HepG2 (cell line): Measurements from ENCODE around the gene CPAMD8. TPM values are rescaled to one million over a fixed set of nuclear protein-coding genes. Genes with fewer than 3 reads are reported as not detected.
"Not testable (repeated sequence)": the region's sequence is repeated elsewhere in the genome, so short reads cannot be mapped to it uniquely, and the experiment has no call there.

ENCODE experiments used
- ATAC-seq: fragments of 200-7000 bp; cut with Tn5 transposase; 3 replicates; pipeline ENCODE4 v1.9.1; 2020; ENCODE audit warnings: mild to moderate bottlenecking, moderate library complexity
- BruUV-seq: library from RNA; stranded (reverse); fragments of 400-500 nt; replicated peaks from 2 replicates; lab custom pipeline; 2021; lab: Mats Ljungman, UMichigan
- CTCF ChIA-PET: fragments of 300-600 bp; formaldehyde crosslinking; extraction: SDS; loops from one replicate; lab custom pipeline; 2021; ENCODE audit warnings: low total read pairs, inconsistent platforms, low intra/inter-chr PET ratio; lab: Yijun Ruan, JAX
- POLR2A ChIA-PET: fragments of 350-600 bp; sonication (Branson Sonifier 250); formaldehyde crosslinking; loops from one replicate; lab custom pipeline; 2020; ENCODE audit warnings: antibody characterized with exemption, inconsistent platforms; lab: Yijun Ruan, JAX
- DNase-seq: peaks from one replicate; pipeline ENCODE4 v3.0.0-alpha.2; 2015; ENCODE audit warnings: low spot score
- FAIRE-seq: peaks from 3 replicates; lab custom pipeline; 2011; peaks lifted over from hg19 to GRCh38; lab: Jason Lieb, UNC
- H2AFZ ChIP-seq: one replicate; pipeline ENCODE4 v1.6.1; 2011; ENCODE audit warnings: low read length, inconsistent platforms
- H3K27ac ChIP-seq: fragments of 300-600 bp; 3 replicates; pipeline ENCODE4 v1.8.0; 2011; ENCODE audit warnings: mixed run types, mild to moderate bottlenecking, mixed read lengths, low read length, inconsistent platforms; ENCODE audit not compliant: insufficient read depth; ENCODE audit errors: extremely low read length
- H3K27me3 ChIP-seq, 2 experiments: fragments of 200-600 bp in 1 of 2; 2 replicates in 1 of 2; 3 replicates in 1 of 2; pipeline versions ENCODE4 v1.6.0 to v1.8.0; 2011; ENCODE audit warnings: low read length in 2 of 2, mild to moderate bottlenecking in 2 of 2, moderate library complexity in 2 of 2, inconsistent platforms in 1 of 2; ENCODE audit not compliant: insufficient read depth in 2 of 2, control insufficient read depth in 1 of 2
- H3K36me3 ChIP-seq, 2 experiments: fragments of 200-600 bp in 1 of 2; replicated peaks in 1 of 2; 2 replicates in 1 of 2; 3 replicates in 1 of 2; pipeline versions ENCODE4 v1.5.1 to v1.8.0; 2011; ENCODE audit warnings: low read length in 2 of 2, inconsistent platforms in 1 of 2; ENCODE audit not compliant: insufficient read depth in 2 of 2, control insufficient read depth in 1 of 2
- H3K4me1 ChIP-seq: 2 replicates; pipeline ENCODE4 v1.5.1; 2012; ENCODE audit warnings: low read length, inconsistent platforms; ENCODE audit not compliant: insufficient read depth
- H3K4me2 ChIP-seq: 2 replicates; pipeline ENCODE4 v1.6.0; 2011; ENCODE audit warnings: low read depth, low read length, inconsistent platforms
- H3K4me3 ChIP-seq, 3 experiments: fragments of 200-600 bp in 1 of 3; sonication (generic), shearing (Covaris generic) in 1 of 3; replicated peaks in 1 of 3; 2 replicates each; pipeline ENCODE4 v1.5.1; 2011 to 2016; ENCODE audit warnings: low read length in 3 of 3, inconsistent platforms in 2 of 3, low read depth in 2 of 3, mild to moderate bottlenecking in 2 of 3, control low read depth in 1 of 3, mixed read lengths in 1 of 3; ENCODE audit not compliant: insufficient read depth in 1 of 3
- H3K79me2 ChIP-seq: one replicate; pipeline ENCODE4 v1.6.1; 2011; ENCODE audit warnings: low read length, inconsistent platforms; ENCODE audit not compliant: insufficient read depth
- H3K9ac ChIP-seq: 2 replicates; pipeline ENCODE4 v1.6.0; 2011; ENCODE audit warnings: mild to moderate bottlenecking, low read depth, low read length, inconsistent platforms; ENCODE audit not compliant: insufficient read depth
- H3K9me3 ChIP-seq: 2 replicates; pipeline ENCODE4 v1.5.1; 2012; ENCODE audit warnings: mild to moderate bottlenecking, low read length
- H4K20me1 ChIP-seq: 2 replicates; pipeline ENCODE4 v1.6.0; 2011; ENCODE audit warnings: inconsistent platforms, mild to moderate bottlenecking, low read length, moderate library complexity; ENCODE audit not compliant: insufficient read depth
- AGO2 ChIP-seq: fragments of 200-400 bp; formaldehyde crosslinking; optimal IDR thresholded peaks from 2 replicates; pipeline ENCODE3; 2017; ENCODE audit warnings: mild to moderate bottlenecking, low read depth, low read length, moderate library complexity
- ZNF331 ChIP-seq: sonication (generic); formaldehyde crosslinking; IDR thresholded peaks from 2 replicates; pipeline ENCODE4 v1.4.0; 2020; ENCODE audit warnings: missing genetic modification reagents
- ZNF816 ChIP-seq: sonication (generic); formaldehyde crosslinking; IDR thresholded peaks from 2 replicates; pipeline ENCODE4 v1.8.0; 2022; ENCODE audit warnings: missing genetic modification reagents, mild to moderate bottlenecking, borderline replicate concordance
- WGBS: methylation state at CpG from one replicate; pipeline ENCODE4 v1.1.6; 2017; ENCODE audit warnings: low lambda C conversion rate; 5-methylcytosine and 5-hydroxymethylcytosine counted together
- in situ Hi-C: cut with HindIII; loops from 2 replicates; pipeline ENCODE4 v1.10.0; 2017; ENCODE audit warnings: low pct_unique_long_range_greater_than_20kb; ENCODE audit not compliant: extremely low pct_ligation_motif_present
- intact Hi-C: fragments of 100-400 bp; cut with micrococcal nuclease; formaldehyde crosslinking; loops from one replicate; pipeline ENCODE4 v1.10.0; 2022; ENCODE audit not compliant: unreplicated experiment
- polyA plus RNA-seq, 8 experiments: library from polyadenylated mRNA; depleted of rRNA in 3 of 8; stranded (reverse) in 7 of 8; unstranded in 1 of 8; fragments of >200 nt; fragmentation: Illumina TruSeq in 4 of 8; extraction: Trizol in 4 of 8; gene quantifications; 2 replicates each; pipeline versions ENCODE4 v1.2.1 to v1.2.3, GENCODE V29; 2011 to 2016; ENCODE audit warnings: low read depth in 4 of 8, missing spikeins in 1 of 8, mixed read lengths in 1 of 8; ENCODE audit not compliant: insufficient read depth in 1 of 8
- total RNA-seq, 5 experiments: library from RNA; depleted of rRNA; stranded (reverse); fragments of >200 nt; fragmentation: Illumina TruSeq; extraction: Trizol; gene quantifications; 2 replicates each; pipeline ENCODE4 v1.2.3, GENCODE V29; 2016; ENCODE audit warnings: low read depth in 1 of 5
- TF ChIP-seq, protein P1 (sequence below): sonication (generic); formaldehyde crosslinking; IDR thresholded peaks from 2 replicates; pipeline ENCODE4 v1.5.0; 2020; ENCODE audit warnings: mild to moderate bottlenecking, missing genetic modification reagents
- TF ChIP-seq, protein P2 (sequence below): sonication (generic); formaldehyde crosslinking; IDR thresholded peaks from 2 replicates; pipeline ENCODE4 v1.5.1; 2020; ENCODE audit warnings: missing genetic modification reagents, mild to moderate bottlenecking, borderline replicate concordance
- TF ChIP-seq, protein P3 (sequence below): sonication (generic); formaldehyde crosslinking; IDR thresholded peaks from 2 replicates; pipeline ENCODE4 v1.4.0; 2020; ENCODE audit warnings: mild to moderate bottlenecking, low read depth, missing genetic modification reagents

Gene CPAMD8
- total and polyA plus RNA-seq, 2 of the 13 experiments (the other 11 are each of a cell fraction or from before 2014, with no cell fraction given): 0.29 to 0.34 TPM

DNA sequence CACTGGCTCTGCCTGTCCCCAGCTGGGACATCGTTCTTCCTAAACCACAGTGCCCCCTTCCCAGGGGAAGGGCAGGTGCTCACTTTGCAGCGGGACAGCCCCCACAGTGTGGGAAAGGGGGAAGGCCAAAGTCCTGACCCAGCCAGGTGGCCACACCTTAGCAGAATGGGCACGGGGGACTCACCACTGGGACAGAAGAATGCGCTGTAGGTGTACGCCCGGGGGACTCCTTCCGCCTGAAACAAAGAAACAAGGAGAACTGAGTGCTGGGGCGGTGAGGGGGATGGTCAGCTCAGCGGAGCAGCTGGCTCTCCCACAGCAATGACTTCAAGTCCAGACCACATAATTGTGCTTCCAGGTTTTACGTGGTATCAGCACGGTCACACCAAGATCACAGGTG lies 88.4 kb downstream of the CPAMD8 start (continued):
- no peak for TF ChIP-seq AGO2
- TF ChIP-seq, protein P1, sequence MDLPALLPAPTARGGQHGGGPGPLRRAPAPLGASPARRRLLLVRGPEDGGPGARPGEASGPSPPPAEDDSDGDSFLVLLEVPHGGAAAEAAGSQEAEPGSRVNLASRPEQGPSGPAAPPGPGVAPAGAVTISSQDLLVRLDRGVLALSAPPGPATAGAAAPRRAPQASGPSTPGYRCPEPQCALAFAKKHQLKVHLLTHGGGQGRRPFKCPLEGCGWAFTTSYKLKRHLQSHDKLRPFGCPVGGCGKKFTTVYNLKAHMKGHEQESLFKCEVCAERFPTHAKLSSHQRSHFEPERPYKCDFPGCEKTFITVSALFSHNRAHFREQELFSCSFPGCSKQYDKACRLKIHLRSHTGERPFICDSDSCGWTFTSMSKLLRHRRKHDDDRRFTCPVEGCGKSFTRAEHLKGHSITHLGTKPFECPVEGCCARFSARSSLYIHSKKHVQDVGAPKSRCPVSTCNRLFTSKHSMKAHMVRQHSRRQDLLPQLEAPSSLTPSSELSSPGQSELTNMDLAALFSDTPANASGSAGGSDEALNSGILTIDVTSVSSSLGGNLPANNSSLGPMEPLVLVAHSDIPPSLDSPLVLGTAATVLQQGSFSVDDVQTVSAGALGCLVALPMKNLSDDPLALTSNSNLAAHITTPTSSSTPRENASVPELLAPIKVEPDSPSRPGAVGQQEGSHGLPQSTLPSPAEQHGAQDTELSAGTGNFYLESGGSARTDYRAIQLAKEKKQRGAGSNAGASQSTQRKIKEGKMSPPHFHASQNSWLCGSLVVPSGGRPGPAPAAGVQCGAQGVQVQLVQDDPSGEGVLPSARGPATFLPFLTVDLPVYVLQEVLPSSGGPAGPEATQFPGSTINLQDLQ: no peak

DNA sequence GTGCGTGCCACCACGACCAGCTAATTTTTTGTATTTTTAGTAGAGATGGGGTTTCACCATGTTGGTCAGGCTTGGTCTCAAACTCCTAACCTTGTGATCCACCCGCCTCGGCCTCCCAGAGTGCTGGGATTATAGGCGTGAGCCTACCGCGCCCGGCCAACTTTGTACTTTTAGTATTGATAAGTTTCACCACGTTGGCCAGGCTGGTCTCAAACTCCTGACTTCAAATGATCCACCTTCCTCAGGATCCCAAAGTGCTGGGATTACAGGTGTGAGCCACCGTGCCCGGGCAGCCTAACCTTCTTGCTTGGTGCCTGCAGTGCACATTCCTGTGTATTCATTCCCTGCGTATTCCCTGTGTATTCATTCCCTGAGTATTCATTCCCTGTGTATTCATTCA lies 88.8 kb downstream of the CPAMD8 start:
- intact Hi-C loops, H3K27me3 ChIP-seq, H3K79me2 ChIP-seq, H3K27ac ChIP-seq, ATAC-seq, DNase-seq, CTCF ChIA-PET, POLR2A ChIA-PET, H3K4me1 ChIP-seq, H3K4me3 ChIP-seq, H3K4me2 ChIP-seq, H3K9ac ChIP-seq, in situ Hi-C loops, FAIRE-seq, H4K20me1 ChIP-seq, H3K9me3 ChIP-seq, BruUV-seq, H3K36me3 ChIP-seq, H2AFZ ChIP-seq: not testable (repeated sequence)
- 52% methylated on average over 12 of the region's 12 CpGs for WGBS

DNA sequence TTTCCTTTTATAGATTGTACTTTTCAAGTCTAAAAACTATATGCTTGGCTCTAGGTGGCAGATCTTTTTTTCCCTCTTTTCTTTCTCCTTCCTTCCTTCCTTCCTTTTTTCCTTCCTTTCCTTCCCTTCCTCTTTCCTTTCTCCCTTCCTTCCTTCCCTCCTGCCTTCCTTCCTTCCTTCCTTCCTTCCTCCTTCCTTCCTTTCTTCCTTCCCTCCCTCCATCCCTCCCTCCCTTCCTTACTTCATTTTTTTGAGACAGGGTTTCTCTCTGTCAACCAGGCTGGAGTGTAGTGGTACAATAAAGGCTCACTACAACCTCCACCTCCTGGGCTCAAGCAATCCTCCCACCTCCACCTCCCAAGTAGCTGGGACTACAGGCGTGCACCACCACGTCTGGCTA lies 89.7 kb downstream of the CPAMD8 start:
- H2AFZ ChIP-seq: no peak overlapping the region
- H3K27me3 ChIP-seq: no peaks in the 10 kb centered on the region
- no peaks in the 10 kb centered on the region for H4K20me1 ChIP-seq
- H3K4me3 ChIP-seq: no peak overlapping the region
- DNase-seq (no peak), ATAC-seq (no peak), FAIRE-seq (no peak)
- no peaks in the 10 kb centered on the region for H3K36me3 ChIP-seq
- no TSS peak for BruUV-seq
- POLR2A ChIA-PET: no interaction called here
- no peaks in the 10 kb centered on the region for H3K4me1 ChIP-seq
- no peak overlapping the region for H3K9ac ChIP-seq
- no peak overlapping the region for H3K4me2 ChIP-seq
- intact Hi-C loops (no loop called here), in situ Hi-C loops (no loop called here)
- 0% methylated on average over 2 of the region's 2 CpGs for WGBS
- H3K79me2 ChIP-seq: no peaks in the 10 kb centered on the region
- no peak overlapping the region for H3K27ac ChIP-seq
- no peaks in the 10 kb centered on the region for H3K9me3 ChIP-seq
- CTCF ChIA-PET: no interaction called here
- no peak for TF ChIP-seq ZNF331 (CRISPR knock-in tag)
- no peak for TF ChIP-seq ZNF816 (CRISPR knock-in tag)
- TF ChIP-seq, protein P2, sequence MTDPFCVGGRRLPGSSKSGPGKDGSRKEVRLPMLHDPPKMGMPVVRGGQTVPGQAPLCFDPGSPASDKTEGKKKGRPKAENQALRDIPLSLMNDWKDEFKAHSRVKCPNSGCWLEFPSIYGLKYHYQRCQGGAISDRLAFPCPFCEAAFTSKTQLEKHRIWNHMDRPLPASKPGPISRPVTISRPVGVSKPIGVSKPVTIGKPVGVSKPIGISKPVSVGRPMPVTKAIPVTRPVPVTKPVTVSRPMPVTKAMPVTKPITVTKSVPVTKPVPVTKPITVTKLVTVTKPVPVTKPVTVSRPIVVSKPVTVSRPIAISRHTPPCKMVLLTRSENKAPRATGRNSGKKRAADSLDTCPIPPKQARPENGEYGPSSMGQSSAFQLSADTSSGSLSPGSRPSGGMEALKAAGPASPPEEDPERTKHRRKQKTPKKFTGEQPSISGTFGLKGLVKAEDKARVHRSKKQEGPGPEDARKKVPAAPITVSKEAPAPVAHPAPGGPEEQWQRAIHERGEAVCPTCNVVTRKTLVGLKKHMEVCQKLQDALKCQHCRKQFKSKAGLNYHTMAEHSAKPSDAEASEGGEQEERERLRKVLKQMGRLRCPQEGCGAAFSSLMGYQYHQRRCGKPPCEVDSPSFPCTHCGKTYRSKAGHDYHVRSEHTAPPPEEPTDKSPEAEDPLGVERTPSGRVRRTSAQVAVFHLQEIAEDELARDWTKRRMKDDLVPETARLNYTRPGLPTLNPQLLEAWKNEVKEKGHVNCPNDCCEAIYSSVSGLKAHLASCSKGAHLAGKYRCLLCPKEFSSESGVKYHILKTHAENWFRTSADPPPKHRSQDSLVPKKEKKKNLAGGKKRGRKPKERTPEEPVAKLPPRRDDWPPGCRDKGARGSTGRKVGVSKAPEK (CRISPR knock-in tag): no peak
- TF ChIP-seq, protein P3, sequence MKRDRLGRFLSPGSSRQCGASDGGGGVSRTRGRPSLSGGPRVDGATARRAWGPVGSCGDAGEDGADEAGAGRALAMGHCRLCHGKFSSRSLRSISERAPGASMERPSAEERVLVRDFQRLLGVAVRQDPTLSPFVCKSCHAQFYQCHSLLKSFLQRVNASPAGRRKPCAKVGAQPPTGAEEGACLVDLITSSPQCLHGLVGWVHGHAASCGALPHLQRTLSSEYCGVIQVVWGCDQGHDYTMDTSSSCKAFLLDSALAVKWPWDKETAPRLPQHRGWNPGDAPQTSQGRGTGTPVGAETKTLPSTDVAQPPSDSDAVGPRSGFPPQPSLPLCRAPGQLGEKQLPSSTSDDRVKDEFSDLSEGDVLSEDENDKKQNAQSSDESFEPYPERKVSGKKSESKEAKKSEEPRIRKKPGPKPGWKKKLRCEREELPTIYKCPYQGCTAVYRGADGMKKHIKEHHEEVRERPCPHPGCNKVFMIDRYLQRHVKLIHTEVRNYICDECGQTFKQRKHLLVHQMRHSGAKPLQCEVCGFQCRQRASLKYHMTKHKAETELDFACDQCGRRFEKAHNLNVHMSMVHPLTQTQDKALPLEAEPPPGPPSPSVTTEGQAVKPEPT (CRISPR knock-in tag): no peak
